ENCODE results near the gene NKAIN2. TPM values are rescaled to one million over a fixed set of nuclear protein-coding genes. Genes with fewer than 3 reads are reported as not detected.

The NKAIN2 gene
- polyA plus RNA-seq, 1 of the 3 experiments (the other 2 are of a cell fraction) = not detected

GRCh38 chr6:124446961-124447360, 643.3 kb downstream of the NKAIN2 start:
- no peak overlapping the region for H2AFZ ChIP-seq (ENCODE audit: low read depth)
- 0 out of 2 replicates have a peak, but pooled peaks cover 2% of the 10 kb centered on the region for H3K9me2 ChIP-seq
- no peak overlapping the region for H3K4me2 ChIP-seq
- 0% methylated on average over 3 of the region's 3 CpGs for WGBS (ENCODE audit: low lambda C conversion rate)
- H3K36me3 ChIP-seq (replicated peaks in 1 of 2; ENCODE audit: control insufficient read depth in 1 of 2, insufficient read depth in 2 of 2, low read length in 1 of 2) = no peaks in the 10 kb centered on the region
- no peaks in the 10 kb centered on the region for H3K4me1 ChIP-seq (ENCODE audit: control insufficient read depth in 1 of 2, insufficient read depth in 2 of 2, low read depth in 1 of 2, low read length in 1 of 2)
- ChIA-PET POLR2A (no interaction called here), CTCF (no interaction called here)
- H3K27ac ChIP-seq (ENCODE audit: low read depth in 2 of 2, low read length in 1 of 2) = no peak overlapping the region
- TF ChIP-seq TEAD4 (IDR thresholded peaks at IDR 0.05; ENCODE audit: borderline replicate concordance, insufficient read depth) (no peak), RAD21 (IDR thresholded peaks at IDR 0.05; ENCODE audit: low read length) (no peak), USF2 (IDR thresholded peaks at IDR 0.05; ENCODE audit: borderline replicate concordance, low read depth, low read length) (no peak), CTCF (IDR thresholded peaks at IDR 0.05) (no peak), RFX5 (IDR thresholded peaks at IDR 0.05; ENCODE audit: low read length) (no peak), CHD2 (IDR thresholded peaks at IDR 0.05; ENCODE audit: low read length, partially characterized antibody) (no peak), JUND (IDR thresholded peaks at IDR 0.05) (no peak), POLR2AphosphoS5 (IDR thresholded peaks at IDR 0.05; ENCODE audit: low read depth, low read length) (no peak), TCF12 (IDR thresholded peaks at IDR 0.05) (no peak)
- TF ChIP-seq, protein P1, sequence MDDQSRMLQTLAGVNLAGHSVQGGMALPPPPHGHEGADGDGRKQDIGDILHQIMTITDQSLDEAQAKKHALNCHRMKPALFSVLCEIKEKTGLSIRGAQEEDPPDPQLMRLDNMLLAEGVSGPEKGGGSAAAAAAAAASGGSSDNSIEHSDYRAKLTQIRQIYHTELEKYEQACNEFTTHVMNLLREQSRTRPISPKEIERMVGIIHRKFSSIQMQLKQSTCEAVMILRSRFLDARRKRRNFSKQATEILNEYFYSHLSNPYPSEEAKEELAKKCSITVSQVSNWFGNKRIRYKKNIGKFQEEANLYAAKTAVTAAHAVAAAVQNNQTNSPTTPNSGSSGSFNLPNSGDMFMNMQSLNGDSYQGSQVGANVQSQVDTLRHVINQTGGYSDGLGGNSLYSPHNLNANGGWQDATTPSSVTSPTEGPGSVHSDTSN (IDR thresholded peaks at IDR 0.05) = no peak
- TF ChIP-seq, protein P2, sequence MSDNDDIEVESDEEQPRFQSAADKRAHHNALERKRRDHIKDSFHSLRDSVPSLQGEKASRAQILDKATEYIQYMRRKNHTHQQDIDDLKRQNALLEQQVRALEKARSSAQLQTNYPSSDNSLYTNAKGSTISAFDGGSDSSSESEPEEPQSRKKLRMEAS (IDR thresholded peaks at IDR 0.05; ENCODE audit: low read depth) = no peak
- TF ChIP-seq, protein P3, sequence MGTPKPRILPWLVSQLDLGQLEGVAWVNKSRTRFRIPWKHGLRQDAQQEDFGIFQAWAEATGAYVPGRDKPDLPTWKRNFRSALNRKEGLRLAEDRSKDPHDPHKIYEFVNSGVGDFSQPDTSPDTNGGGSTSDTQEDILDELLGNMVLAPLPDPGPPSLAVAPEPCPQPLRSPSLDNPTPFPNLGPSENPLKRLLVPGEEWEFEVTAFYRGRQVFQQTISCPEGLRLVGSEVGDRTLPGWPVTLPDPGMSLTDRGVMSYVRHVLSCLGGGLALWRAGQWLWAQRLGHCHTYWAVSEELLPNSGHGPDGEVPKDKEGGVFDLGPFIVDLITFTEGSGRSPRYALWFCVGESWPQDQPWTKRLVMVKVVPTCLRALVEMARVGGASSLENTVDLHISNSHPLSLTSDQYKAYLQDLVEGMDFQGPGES (IDR thresholded peaks at IDR 0.05; ENCODE audit: low read depth, low read length) = no peak
- TF ChIP-seq, protein P4, sequence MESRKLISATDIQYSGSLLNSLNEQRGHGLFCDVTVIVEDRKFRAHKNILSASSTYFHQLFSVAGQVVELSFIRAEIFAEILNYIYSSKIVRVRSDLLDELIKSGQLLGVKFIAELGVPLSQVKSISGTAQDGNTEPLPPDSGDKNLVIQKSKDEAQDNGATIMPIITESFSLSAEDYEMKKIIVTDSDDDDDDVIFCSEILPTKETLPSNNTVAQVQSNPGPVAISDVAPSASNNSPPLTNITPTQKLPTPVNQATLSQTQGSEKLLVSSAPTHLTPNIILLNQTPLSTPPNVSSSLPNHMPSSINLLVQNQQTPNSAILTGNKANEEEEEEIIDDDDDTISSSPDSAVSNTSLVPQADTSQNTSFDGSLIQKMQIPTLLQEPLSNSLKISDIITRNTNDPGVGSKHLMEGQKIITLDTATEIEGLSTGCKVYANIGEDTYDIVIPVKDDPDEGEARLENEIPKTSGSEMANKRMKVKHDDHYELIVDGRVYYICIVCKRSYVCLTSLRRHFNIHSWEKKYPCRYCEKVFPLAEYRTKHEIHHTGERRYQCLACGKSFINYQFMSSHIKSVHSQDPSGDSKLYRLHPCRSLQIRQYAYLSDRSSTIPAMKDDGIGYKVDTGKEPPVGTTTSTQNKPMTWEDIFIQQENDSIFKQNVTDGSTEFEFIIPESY (IDR thresholded peaks at IDR 0.05; ENCODE audit: borderline replicate concordance, low read depth) = no peak
- TF ChIP-seq, protein P5, sequence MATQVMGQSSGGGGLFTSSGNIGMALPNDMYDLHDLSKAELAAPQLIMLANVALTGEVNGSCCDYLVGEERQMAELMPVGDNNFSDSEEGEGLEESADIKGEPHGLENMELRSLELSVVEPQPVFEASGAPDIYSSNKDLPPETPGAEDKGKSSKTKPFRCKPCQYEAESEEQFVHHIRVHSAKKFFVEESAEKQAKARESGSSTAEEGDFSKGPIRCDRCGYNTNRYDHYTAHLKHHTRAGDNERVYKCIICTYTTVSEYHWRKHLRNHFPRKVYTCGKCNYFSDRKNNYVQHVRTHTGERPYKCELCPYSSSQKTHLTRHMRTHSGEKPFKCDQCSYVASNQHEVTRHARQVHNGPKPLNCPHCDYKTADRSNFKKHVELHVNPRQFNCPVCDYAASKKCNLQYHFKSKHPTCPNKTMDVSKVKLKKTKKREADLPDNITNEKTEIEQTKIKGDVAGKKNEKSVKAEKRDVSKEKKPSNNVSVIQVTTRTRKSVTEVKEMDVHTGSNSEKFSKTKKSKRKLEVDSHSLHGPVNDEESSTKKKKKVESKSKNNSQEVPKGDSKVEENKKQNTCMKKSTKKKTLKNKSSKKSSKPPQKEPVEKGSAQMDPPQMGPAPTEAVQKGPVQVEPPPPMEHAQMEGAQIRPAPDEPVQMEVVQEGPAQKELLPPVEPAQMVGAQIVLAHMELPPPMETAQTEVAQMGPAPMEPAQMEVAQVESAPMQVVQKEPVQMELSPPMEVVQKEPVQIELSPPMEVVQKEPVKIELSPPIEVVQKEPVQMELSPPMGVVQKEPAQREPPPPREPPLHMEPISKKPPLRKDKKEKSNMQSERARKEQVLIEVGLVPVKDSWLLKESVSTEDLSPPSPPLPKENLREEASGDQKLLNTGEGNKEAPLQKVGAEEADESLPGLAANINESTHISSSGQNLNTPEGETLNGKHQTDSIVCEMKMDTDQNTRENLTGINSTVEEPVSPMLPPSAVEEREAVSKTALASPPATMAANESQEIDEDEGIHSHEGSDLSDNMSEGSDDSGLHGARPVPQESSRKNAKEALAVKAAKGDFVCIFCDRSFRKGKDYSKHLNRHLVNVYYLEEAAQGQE (IDR thresholded peaks at IDR 0.05; ENCODE audit: low read depth, low read length) = no peak
- no peaks in the 10 kb centered on the region for H4K20me1 ChIP-seq (ENCODE audit: insufficient read depth)
- no peaks in the 10 kb centered on the region for H3K9me3 ChIP-seq
- DNase-seq = no peak
- H3K79me2 ChIP-seq (ENCODE audit: insufficient read depth) = no peaks in the 10 kb centered on the region
- H3K9ac ChIP-seq = no peak overlapping the region
- no peak overlapping the region for H3K4me3 ChIP-seq (ENCODE audit: low read depth in 2 of 2, low read length in 1 of 2)
- no peaks in the 10 kb centered on the region for H3K27me3 ChIP-seq (ENCODE audit: insufficient read depth)
- H3F3A ChIP-seq (replicated peaks; ENCODE audit: insufficient read depth) = no peaks in the 10 kb centered on the region

Measured in SK-N-SH (cell line).